MM.1S (cell line): ENCODE measurements around the gene CFAP141.

Source experiments
- EZH2 ChIP-seq: fragments of 300-600 bp; sonication (generic); optimal IDR thresholded peaks from 2 replicates; pipeline ENCODE3; 2017; ENCODE audit warnings: low read depth, mild to moderate bottlenecking, antibody characterized with exemption, low read length, mixed read lengths
- TF ChIP-seq, protein P1 (sequence below): fragments of 300-600 bp; sonication (generic); IDR thresholded peaks from 2 replicates; pipeline ENCODE4 v1.5.1; 2016; ENCODE audit warnings: antibody characterized with exemption, low read length, mixed read lengths

DNA sequence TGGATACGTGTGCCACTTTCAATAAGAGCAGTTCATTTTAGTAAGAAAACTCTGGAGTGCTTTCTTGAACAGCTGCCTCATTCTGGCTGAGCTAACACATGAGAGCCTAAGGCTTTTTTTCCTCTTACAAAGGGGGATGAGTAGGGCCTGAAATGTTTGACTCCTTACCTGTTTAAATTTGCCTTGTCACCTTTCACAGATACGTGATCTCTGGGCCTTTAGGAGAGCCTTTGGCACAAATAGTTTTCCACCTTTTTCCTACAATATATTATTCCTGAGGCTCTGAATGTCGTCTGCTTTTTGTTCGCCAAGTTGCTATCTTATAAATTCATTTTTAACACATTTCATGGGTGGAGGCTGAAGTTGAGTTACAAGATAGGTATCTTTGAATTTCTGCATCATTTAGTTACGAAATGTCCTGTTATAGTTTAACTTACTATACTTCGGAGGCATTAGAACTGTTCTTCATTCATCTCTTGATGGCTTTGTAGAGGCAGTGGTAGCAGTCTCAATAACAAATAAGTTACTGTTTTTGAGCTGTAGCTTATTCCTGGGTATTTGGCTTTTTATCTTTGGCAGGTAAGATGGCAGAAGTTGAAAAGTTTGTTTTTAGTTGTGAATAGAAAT lies 31.9 kb upstream of the CFAP141 start:
- TF ChIP-seq, protein P1, sequence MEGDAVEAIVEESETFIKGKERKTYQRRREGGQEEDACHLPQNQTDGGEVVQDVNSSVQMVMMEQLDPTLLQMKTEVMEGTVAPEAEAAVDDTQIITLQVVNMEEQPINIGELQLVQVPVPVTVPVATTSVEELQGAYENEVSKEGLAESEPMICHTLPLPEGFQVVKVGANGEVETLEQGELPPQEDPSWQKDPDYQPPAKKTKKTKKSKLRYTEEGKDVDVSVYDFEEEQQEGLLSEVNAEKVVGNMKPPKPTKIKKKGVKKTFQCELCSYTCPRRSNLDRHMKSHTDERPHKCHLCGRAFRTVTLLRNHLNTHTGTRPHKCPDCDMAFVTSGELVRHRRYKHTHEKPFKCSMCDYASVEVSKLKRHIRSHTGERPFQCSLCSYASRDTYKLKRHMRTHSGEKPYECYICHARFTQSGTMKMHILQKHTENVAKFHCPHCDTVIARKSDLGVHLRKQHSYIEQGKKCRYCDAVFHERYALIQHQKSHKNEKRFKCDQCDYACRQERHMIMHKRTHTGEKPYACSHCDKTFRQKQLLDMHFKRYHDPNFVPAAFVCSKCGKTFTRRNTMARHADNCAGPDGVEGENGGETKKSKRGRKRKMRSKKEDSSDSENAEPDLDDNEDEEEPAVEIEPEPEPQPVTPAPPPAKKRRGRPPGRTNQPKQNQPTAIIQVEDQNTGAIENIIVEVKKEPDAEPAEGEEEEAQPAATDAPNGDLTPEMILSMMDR = no peak
- TF ChIP-seq EZH2 = no peak
